ENCODE data around the gene C4orf50.

C4orf50 gene

GRCh38 chr4:5894266-5894665 is 124.0 kb downstream of the C4orf50 start:
- no peak for DNase-seq (ENCODE audit: low read depth in 2 of 2, low spot score in 1 of 2)

DNA sequence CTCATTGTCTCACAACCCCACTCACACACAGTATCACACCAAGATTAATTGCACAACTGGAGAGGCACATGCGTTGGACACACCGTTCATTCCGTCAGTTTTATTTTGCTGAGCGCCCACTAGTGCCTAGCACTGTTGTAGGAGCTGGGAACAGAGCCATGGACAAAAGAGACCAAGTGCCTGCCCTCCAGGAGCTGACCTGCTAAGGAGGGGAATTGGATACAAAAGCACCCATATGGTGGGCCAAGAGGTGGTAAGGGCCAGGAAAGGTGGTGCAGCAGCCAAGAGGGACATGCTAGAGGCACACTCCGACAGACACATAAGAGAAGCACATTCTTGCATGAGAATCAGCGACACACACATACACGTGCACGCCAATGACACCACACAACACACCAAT is 124.6 kb downstream of the C4orf50 start:
- no peak for DNase-seq (ENCODE audit: low read depth in 2 of 2, low spot score in 1 of 2)

- no peak for DNase-seq (ENCODE audit: low read depth in 2 of 2, low spot score in 1 of 2)
These were observed 125.1 kb downstream of the C4orf50 start, which contains the start of gene CRMP1 for GRCh38 chr4:5893004-5893580. CRMP1 (minus strand) TSS chr4:5893086; CDS start chr4:5892969, 117 bp downstream.

DNA sequence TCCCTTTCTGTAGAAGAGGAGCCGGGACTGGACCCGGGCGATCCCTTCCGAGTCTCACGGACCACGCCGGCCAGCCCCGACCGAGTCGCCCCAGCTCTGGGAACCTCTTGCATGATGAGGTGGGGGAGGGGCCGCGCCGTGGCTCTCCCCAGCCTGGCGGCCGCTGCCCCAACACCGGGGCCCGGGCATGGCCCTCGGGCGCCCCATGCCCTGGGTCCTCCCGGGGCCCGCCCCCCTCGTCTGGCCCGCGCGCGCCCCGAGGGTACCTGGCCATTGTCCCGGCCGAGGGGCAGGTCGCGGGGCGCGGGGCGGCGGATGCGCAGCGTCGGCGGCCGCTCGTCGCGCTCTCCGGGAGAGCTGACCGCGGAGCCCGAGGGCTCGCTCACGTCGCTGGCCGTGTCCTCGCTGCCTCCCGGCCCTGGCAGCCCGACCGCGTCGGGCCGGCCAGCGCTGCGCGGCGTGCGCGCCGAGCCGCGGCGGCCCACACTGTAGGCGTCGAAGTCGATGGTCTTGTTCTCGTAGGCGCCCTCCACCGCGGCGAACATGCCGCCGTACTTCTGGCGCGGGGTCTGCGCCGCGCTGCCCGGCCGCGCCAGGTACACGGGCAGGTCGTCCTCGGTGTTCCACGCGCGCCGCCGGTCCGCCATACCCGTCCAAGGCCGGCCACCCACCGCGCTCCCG is 125.8 kb downstream of the C4orf50 start:
- DNase-seq (ENCODE audit: low read depth in 2 of 2, low spot score in 1 of 2): no peak

GRCh38 chr4:5891563-5892322 is 126.5 kb downstream of the C4orf50 start:
- no peak for DNase-seq (ENCODE audit: low read depth in 2 of 2, low spot score in 1 of 2)

DNA sequence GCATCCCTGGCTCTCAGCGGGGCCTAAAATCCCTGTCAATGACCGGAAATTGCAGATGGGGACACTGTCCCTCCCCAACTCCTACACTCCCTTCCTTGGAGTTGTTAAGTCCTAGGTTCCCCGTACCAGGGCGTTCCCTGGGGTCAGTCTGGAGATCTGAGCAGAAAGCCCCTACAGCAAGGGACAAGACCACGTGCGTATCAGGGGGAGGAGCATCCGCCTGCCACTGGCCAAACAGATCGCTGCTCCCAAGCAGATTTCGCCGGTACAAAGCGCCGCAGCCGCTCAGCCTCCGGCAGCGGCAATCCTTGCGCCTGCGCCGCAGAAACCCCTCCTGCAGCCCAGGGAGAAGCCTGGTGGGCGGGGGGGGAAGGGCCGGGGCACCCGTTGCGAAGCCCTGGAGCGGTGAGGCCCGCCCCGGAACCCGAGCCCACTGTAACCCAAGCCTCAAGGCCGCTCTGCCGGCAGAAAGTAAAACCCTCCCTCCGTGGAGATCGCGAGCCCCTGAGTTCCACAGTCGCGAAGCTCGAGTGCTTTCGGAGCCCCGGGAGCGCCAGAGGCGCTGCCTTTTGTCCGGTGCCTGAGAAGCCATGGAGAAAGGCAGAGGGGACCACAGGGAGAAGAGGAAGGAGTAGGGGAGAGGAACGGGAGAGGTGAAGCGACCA is 128.0 kb downstream of the C4orf50 start:
- DNase-seq (ENCODE audit: low read depth in 2 of 2, low spot score in 1 of 2): no peak

GRCh38 chr4:5889002-5889696 is 129.1 kb downstream of the C4orf50 start:
- no peak for DNase-seq (ENCODE audit: low read depth in 2 of 2, low spot score in 1 of 2)

GRCh38 chr4:5888222-5889001 is 129.8 kb downstream of the C4orf50 start:
- no peak for DNase-seq (ENCODE audit: low read depth in 2 of 2, low spot score in 1 of 2)

GRCh38 chr4:5887361-5888221 is 130.6 kb downstream of the C4orf50 start:
- no peak for DNase-seq (ENCODE audit: low read depth in 2 of 2, low spot score in 1 of 2)

- DNase-seq (ENCODE audit: low read depth in 2 of 2, low spot score in 1 of 2): no peak
These were observed 131.2 kb downstream of the C4orf50 start for GRCh38 chr4:5887011-5887360.

DNA sequence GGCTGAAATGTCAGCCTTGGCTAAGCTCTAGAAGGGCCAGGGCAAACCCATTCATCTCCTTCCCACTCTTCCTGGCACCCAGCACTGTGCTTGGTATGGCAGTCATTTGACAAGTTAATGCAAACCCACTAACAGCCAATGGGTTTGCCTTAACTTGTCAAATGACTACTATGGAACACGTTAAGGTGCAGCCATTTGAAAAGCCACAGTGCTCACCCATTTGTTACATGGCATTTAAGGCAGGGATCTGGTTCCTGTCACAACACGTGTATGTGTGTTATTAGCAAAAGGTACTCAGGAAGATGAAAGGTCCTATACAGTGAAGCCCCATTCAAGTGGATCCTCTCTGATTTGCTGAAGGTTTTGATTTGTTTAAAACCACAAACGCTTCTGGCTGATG is 132.5 kb downstream of the C4orf50 start:
- no peak for DNase-seq (ENCODE audit: low read depth in 2 of 2, low spot score in 1 of 2)

DNA sequence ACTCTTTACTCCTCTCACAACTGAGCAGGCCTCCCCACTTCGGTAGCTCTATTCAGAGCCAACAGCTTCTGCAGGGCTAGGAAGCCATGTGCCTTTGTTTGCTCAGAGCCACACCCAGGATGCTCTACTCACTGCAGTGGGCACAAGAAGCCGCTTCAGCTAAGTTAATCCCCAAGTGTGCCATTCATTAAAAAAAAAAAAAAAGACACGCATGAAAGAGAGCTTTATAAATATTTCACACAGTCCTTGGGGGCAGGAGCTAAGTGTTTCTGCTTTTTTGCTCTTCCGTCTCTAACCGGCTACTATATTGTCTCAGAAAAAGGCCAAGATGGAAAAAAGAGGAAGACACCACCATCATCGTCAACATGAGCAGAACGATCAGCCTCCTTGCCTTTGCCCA is 133.4 kb downstream of the C4orf50 start:
- DNase-seq (ENCODE audit: low read depth in 2 of 2, low spot score in 1 of 2): no peak

- no peak for DNase-seq (ENCODE audit: low read depth in 2 of 2, low spot score in 1 of 2)
These were observed 134.3 kb downstream of the C4orf50 start for GRCh38 chr4:5883916-5884315.

DNA sequence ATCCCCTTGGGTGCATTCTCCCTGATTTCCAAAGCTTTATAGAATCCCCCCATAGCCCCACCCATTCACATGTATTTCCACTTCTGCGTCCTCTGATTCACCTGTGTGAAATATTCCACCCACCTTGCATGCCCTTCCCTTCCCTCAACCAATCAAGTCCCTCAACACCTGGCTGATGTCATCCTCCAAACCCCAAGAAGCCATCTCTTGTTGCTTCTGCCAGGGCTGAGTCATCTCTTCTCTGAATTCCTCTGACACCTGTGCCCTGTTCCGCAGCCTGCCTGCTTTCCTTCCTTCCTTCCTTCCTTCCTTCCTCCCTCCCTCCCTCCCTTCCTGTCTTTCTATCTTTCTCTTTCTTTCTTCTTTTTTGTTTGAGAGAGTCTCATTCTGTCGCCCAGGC is 135.3 kb downstream of the C4orf50 start:
- no peak for DNase-seq (ENCODE audit: low read depth in 2 of 2, low spot score in 1 of 2)

GRCh38 chr4:5881340-5881739 is 136.9 kb downstream of the C4orf50 start:
- no peak for DNase-seq (ENCODE audit: low read depth in 2 of 2, low spot score in 1 of 2)

- DNase-seq (ENCODE audit: low read depth in 2 of 2, low spot score in 1 of 2): no peak
These were observed 139.9 kb downstream of the C4orf50 start for GRCh38 chr4:5878359-5878758.

DNA sequence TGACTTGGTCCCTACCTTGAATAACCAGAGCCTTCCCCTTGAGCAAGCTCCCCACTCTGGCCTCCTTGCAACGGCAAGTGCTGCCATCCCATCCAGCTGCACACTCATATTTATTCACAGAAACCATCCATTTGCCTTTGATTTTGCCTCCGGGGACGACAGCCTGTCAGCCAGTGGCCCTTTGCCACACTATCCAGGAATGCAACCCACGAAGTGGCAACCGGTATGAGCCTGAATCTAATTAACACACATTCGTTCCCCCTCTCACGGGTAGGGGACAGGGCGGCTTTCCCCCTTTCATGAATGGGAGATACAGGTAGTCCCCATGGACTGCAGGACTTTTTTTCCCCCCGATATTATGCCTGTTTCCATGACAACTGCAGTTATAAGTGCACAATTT is 140.8 kb downstream of the C4orf50 start:
- DNase-seq (ENCODE audit: low read depth in 2 of 2, low spot score in 1 of 2): no peak

GRCh38 chr4:5874811-5875449 is 143.3 kb downstream of the C4orf50 start:
- no peak for DNase-seq (ENCODE audit: low read depth in 2 of 2, low spot score in 1 of 2)

DNA sequence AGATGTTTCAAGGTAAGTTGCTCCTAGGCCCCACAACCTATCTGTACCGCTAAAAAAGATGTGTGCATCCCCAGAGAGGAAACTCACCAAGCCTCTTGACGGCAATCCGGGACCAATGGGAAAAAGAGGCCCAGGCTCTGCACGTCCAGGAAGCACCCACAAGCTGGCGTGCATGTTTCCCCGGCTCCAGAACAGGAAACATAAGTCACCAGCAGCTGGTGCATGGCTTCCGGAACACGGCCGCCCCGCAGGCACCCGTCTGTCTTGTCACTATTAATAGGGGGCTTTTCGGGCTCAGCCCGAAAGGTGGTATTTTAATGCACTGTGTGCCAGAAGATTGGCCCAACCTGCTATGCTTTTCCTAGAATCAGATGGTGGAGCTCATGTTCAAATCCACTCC is 147.5 kb downstream of the C4orf50 start:
- DNase-seq (ENCODE audit: low read depth in 2 of 2, low spot score in 1 of 2): no peak
